HCT116 (cell line): ENCODE results near the gene INSYN2A. TPM values are rescaled to one million over a fixed set of nuclear protein-coding genes. Genes with fewer than 3 reads are reported as not detected.

ENCODE experiments used
- ATAC-seq: fragments of 200-7000 bp; cut with Tn5 transposase; 2 replicates; pipeline ENCODE4 v1.9.1; 2020; ENCODE audit warnings: mild to moderate bottlenecking, moderate library complexity
- BruUV-seq: library from RNA; stranded (reverse); fragments of 400-500 nt; replicated peaks from 2 replicates; lab custom pipeline; 2021; lab: Mats Ljungman, UMichigan
- CTCF ChIA-PET: fragments of 300-600 bp; sonication (Branson Sonifier 250); formaldehyde crosslinking; loops from one replicate; lab custom pipeline; 2021; ENCODE audit warnings: antibody characterized with exemption; lab: Charles Lee
- POLR2A ChIA-PET: fragments of 300-600, 350-600 bp; sonication (Branson Sonifier 250); formaldehyde crosslinking; loops from one replicate; lab custom pipeline; 2021; ENCODE audit warnings: antibody characterized with exemption; lab: Charles Lee
- RAD21 ChIA-PET, 2 experiments: fragments of 300-600 bp; sonication (Branson Sonifier 250); formaldehyde crosslinking; loops; one replicate each; lab custom pipeline; 2023; ENCODE audit warnings: low total read pairs in 2 of 2; ENCODE audit not compliant: uncharacterized antibody in 2 of 2, unreplicated experiment in 2 of 2, low non-redundant PET in 1 of 2; lab: Charles Lee
- DNase-seq: peaks from one replicate; pipeline ENCODE4 v3.0.0-alpha.2; 2010; ENCODE audit warnings: low read depth, low spot score
- H2AFZ ChIP-seq: fragments of 200-600 bp; shearing (Covaris generic), sonication (generic); 2 replicates; pipeline ENCODE4 v1.6.1; 2017; ENCODE audit warnings: low read depth, mixed run types, mixed read lengths, antibody characterized with exemption, low read length; ENCODE audit not compliant: poor library complexity, severe bottlenecking
- H3K27ac ChIP-seq: 2 replicates; pipeline ENCODE4 v1.5.1; 2012; ENCODE audit warnings: low read depth, low read length
- H3K27me3 ChIP-seq: fragments of 200-600 bp; sonication (generic); 2 replicates; pipeline ENCODE4 v1.6.1; 2016; ENCODE audit warnings: mixed run types, low read length, mixed read lengths; ENCODE audit not compliant: insufficient read depth
- H3K36me3 ChIP-seq, 2 experiments: fragments of 200-500 bp in 1 of 2; fragments of 200-600 bp in 1 of 2; sonication (Bioruptor generic) in 1 of 2; sonication (generic) in 1 of 2; 2 replicates each; pipeline versions ENCODE4 v1.5.1 to v1.6.1; 2014 to 2016; ENCODE audit warnings: low read length in 2 of 2, inconsistent platforms in 1 of 2, mixed read lengths in 1 of 2, mixed run types in 1 of 2; ENCODE audit not compliant: insufficient read depth in 2 of 2, control insufficient read depth in 1 of 2
- H3K4me1 ChIP-seq, 2 experiments: fragments of 200-600 bp in 1 of 2; sonication (generic) in 1 of 2; 2 replicates each; pipeline versions ENCODE4 v1.5.1 to v1.6.1; 2012 to 2017; ENCODE audit warnings: low read length in 2 of 2, inconsistent platforms in 1 of 2, mild to moderate bottlenecking in 1 of 2, mixed read lengths in 1 of 2, mixed run types in 1 of 2, moderate library complexity in 1 of 2; ENCODE audit not compliant: insufficient read depth in 2 of 2, control insufficient read depth in 1 of 2
- H3K4me2 ChIP-seq: fragments of 200-600 bp; sonication (generic); 2 replicates; pipeline ENCODE4 v1.6.1; 2017; ENCODE audit warnings: mixed run types, low read length, mixed read lengths
- H3K4me3 ChIP-seq, 2 experiments: fragments of 200-600 bp in 1 of 2; sonication (generic) in 1 of 2; replicated peaks in 1 of 2; 2 replicates each; pipeline ENCODE4 v1.5.1; 2011 to 2016; ENCODE audit warnings: low read length in 2 of 2, control low read depth in 1 of 2, low read depth in 1 of 2, mild to moderate bottlenecking in 1 of 2, mixed read lengths in 1 of 2, mixed run types in 1 of 2
- H3K79me2 ChIP-seq: fragments of 200-600 bp; sonication (generic); 2 replicates; pipeline ENCODE4 v1.6.1; 2017; ENCODE audit warnings: mild to moderate bottlenecking, mixed run types, low read length, moderate library complexity, mixed read lengths; ENCODE audit not compliant: insufficient read depth
- H3K9ac ChIP-seq: fragments of 200-600 bp; sonication (generic); 2 replicates; pipeline ENCODE4 v1.6.1; 2016; ENCODE audit warnings: low read length, mixed read lengths
- H3K9me2 ChIP-seq: fragments of 200-600 bp; sonication (generic), shearing (Covaris generic); 2 replicates; pipeline ENCODE4 v1.6.1; 2017; ENCODE audit warnings: mixed run types, mild to moderate bottlenecking, moderate library complexity; ENCODE audit not compliant: insufficient read depth
- H3K9me3 ChIP-seq, 2 experiments: fragments of 200-500 bp in 1 of 2; fragments of 200-600 bp in 1 of 2; sonication (Bioruptor generic) in 1 of 2; sonication (generic) in 1 of 2; 2 replicates each; pipeline ENCODE4 v1.6.1; 2014 to 2017; ENCODE audit warnings: low read length in 2 of 2, mixed read lengths in 2 of 2, inconsistent platforms in 1 of 2, low read depth in 1 of 2, mild to moderate bottlenecking in 1 of 2, mixed run types in 1 of 2, moderate library complexity in 1 of 2; ENCODE audit not compliant: control insufficient read depth in 1 of 2, insufficient read depth in 1 of 2
- H4K20me1 ChIP-seq: fragments of 200-600 bp; sonication (generic), shearing (Covaris generic); 2 replicates; pipeline ENCODE4 v1.6.1; 2017; ENCODE audit warnings: mixed run types, mild to moderate bottlenecking, moderate library complexity; ENCODE audit not compliant: insufficient read depth
- ELF1 ChIP-seq: IDR thresholded peaks from 2 replicates; pipeline ENCODE4 v1.6.1; 2012; ENCODE audit warnings: low read depth, borderline replicate concordance
- FOSL1 ChIP-seq: IDR thresholded peaks from 2 replicates; pipeline ENCODE4 v1.6.1; 2012; ENCODE audit warnings: low read depth
- POLR2A ChIP-seq: IDR thresholded peaks from 2 replicates; pipeline ENCODE4 v1.7.0; 2011; ENCODE audit warnings: borderline replicate concordance; ENCODE audit not compliant: insufficient read depth, insufficient read length; ENCODE audit errors: extremely low read depth
- POLR2AphosphoS5 ChIP-seq: IDR thresholded peaks from 2 replicates; pipeline ENCODE4 v1.6.1; 2011; ENCODE audit warnings: mild to moderate bottlenecking, low read depth, low read length, moderate library complexity
- RAD21 ChIP-seq: IDR thresholded peaks from 2 replicates; pipeline ENCODE4 v1.6.1; 2012; ENCODE audit warnings: low read depth, mild to moderate bottlenecking
- SIN3A ChIP-seq: IDR thresholded peaks from 2 replicates; pipeline ENCODE4 v1.6.1; 2012; ENCODE audit warnings: low read depth
- SP1 ChIP-seq: IDR thresholded peaks from 2 replicates; pipeline ENCODE4 v1.6.1; 2012; ENCODE audit warnings: low read depth
- TCF7L2 ChIP-seq: IDR thresholded peaks from 2 replicates; pipeline ENCODE4 v1.7.0; 2011; ENCODE audit warnings: borderline replicate concordance, inconsistent platforms; ENCODE audit not compliant: insufficient read depth, insufficient read length; ENCODE audit errors: extremely low read depth
- intact Hi-C: fragments of 100-400 bp; cut with micrococcal nuclease; formaldehyde crosslinking; loops from 2 replicates; pipeline ENCODE4 v1.10.0; 2022
- total RNA-seq: library from RNA; stranded (reverse); gene quantifications from one replicate; pipeline ENCODE4 v1.2.1, GENCODE V29; 2021; ENCODE audit not compliant: unreplicated experiment
- TF ChIP-seq, protein P1 (sequence below), 3 experiments: fragments of 200-600 bp in 1 of 3; sonication (generic) in 1 of 3; IDR thresholded peaks in 2 of 3; conservative IDR thresholded peaks in 1 of 3; 2 replicates each; pipeline ENCODE4 v1.5.1; 2012 to 2017; ENCODE audit warnings: low read depth in 2 of 3, low read length in 2 of 3, antibody characterized with exemption in 1 of 3, borderline replicate concordance in 1 of 3, control low read depth in 1 of 3, mild to moderate bottlenecking in 1 of 3, mixed read lengths in 1 of 3, mixed run types in 1 of 3, moderate library complexity in 1 of 3; ENCODE audit not compliant: insufficient read depth in 1 of 3
- TF ChIP-seq, protein P2 (sequence below): IDR thresholded peaks from 2 replicates; pipeline ENCODE4 v1.6.1; 2012
- TF ChIP-seq, protein P3 (sequence below): IDR thresholded peaks from 2 replicates; pipeline ENCODE4 v1.6.1; 2012; ENCODE audit warnings: low read depth

The INSYN2A gene
- total RNA-seq, 1 experiment from 2014 or later, result not detected

DNA sequence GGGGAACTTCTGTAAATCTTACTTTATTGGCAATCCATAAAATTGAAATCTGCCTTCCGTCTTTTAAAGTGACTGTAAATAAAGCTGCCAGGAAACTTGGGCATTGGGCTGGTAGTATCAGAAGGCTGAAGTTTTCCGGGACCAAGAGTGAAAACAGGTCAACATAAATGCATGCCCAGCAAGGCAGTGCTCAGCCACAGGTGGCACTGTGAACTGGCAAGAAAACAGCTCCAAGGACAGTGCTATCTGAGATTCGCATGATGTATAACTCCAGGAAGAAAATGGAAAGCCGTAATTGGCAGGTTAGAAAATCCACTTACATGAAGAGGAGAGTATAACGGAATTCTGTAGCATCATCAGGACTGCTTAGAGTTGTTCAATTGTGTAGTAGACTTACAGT is 1.9 kb upstream of the INSYN2A start:
- BruUV-seq, result no TSS peak
- Histone ChIP-seq H2AFZ (no peak overlapping the region), H3K9me2 (no peaks in the 10 kb centered on the region), H3K4me2 (no peak overlapping the region), H4K20me1 (no peaks in the 10 kb centered on the region), H3K4me3 (no peak overlapping the region), H3K9me3 (no peaks in the 10 kb centered on the region), H3K79me2 (no peaks in the 10 kb centered on the region), H3K4me1 (no peaks in the 10 kb centered on the region), H3K27me3 (no peaks in the 10 kb centered on the region), H3K36me3 (no peaks in the 10 kb centered on the region), H3K27ac (no peak overlapping the region), H3K9ac (no peak overlapping the region)
- ATAC-seq (peak; percentile 61), DNase-seq (no peak)
- TF ChIP-seq, protein P1, sequence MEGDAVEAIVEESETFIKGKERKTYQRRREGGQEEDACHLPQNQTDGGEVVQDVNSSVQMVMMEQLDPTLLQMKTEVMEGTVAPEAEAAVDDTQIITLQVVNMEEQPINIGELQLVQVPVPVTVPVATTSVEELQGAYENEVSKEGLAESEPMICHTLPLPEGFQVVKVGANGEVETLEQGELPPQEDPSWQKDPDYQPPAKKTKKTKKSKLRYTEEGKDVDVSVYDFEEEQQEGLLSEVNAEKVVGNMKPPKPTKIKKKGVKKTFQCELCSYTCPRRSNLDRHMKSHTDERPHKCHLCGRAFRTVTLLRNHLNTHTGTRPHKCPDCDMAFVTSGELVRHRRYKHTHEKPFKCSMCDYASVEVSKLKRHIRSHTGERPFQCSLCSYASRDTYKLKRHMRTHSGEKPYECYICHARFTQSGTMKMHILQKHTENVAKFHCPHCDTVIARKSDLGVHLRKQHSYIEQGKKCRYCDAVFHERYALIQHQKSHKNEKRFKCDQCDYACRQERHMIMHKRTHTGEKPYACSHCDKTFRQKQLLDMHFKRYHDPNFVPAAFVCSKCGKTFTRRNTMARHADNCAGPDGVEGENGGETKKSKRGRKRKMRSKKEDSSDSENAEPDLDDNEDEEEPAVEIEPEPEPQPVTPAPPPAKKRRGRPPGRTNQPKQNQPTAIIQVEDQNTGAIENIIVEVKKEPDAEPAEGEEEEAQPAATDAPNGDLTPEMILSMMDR (IDR thresholded peaks at IDR 0.05 in 2 of 3, conservative IDR thresholded peaks at IDR 0.05 in 1 of 3; ENCODE audit: borderline replicate concordance in 1 of 3, insufficient read depth in 1 of 3, low read depth in 2 of 3, low read length in 2 of 3), result peak in 2 of 3 experiments; percentile 35 to 37; a peak in 3 of 6 replicates
- TF ChIP-seq RAD21, result peak; percentile 31; the same call in 1 of the 2 replicates
- TF ChIP-seq POLR2A, result no peak
- POLR2A ChIA-PET, result no interaction called here
- RAD21 ChIA-PET, result no interaction called here
- CTCF ChIA-PET, result interaction anchor here (0.9 kb wide), 1 partner anchor 45 kb away, joined by 3 read pairs; no protein-coding TSS in a partner anchor
- intact Hi-C loops, result no loop called here

DNA sequence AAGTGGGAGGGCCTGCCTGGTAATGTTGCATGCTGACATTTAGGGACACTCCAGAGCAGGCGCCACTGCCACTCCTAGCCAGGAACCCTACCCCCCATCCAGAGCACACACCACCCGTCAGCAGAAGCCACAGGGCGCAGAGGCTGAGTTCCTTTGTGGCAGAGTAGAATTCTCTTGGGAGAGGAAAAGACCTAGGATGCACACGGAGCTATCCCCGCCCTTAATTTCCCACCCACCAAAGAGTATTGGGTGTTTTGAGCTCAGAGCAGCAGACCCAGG is 702 bp upstream of the INSYN2A start:
- BruUV-seq, result no TSS peak
- Histone ChIP-seq H3K4me2 (no peak overlapping the region), H3K36me3 (no peaks in the 10 kb centered on the region), H3K9ac (no peak overlapping the region), H3K79me2 (no peaks in the 10 kb centered on the region), H2AFZ (no peak overlapping the region), H3K9me2 (no peaks in the 10 kb centered on the region), H3K4me1 (no peaks in the 10 kb centered on the region), H4K20me1 (no peaks in the 10 kb centered on the region), H3K4me3 (no peak overlapping the region), H3K27ac (no peak overlapping the region), H3K27me3 (no peaks in the 10 kb centered on the region), H3K9me3 (no peaks in the 10 kb centered on the region)
- ATAC-seq, result no peak
- CTCF ChIA-PET, result no interaction called here
- POLR2A ChIA-PET, result no interaction called here
- no peak for DNase-seq
- intact Hi-C loops, result no loop called here
- RAD21 ChIA-PET, result no interaction called here
- TF ChIP-seq, protein P1 (IDR thresholded peaks at IDR 0.05 in 2 of 3, conservative IDR thresholded peaks at IDR 0.05 in 1 of 3; ENCODE audit: borderline replicate concordance in 1 of 3, insufficient read depth in 1 of 3, low read depth in 2 of 3, low read length in 2 of 3), result no peak
- TF ChIP-seq TCF7L2, result no peak
- TF ChIP-seq POLR2AphosphoS5, result no peak
- TF ChIP-seq ELF1, result no peak
- no peak for TF ChIP-seq FOSL1
- TF ChIP-seq, protein P2, sequence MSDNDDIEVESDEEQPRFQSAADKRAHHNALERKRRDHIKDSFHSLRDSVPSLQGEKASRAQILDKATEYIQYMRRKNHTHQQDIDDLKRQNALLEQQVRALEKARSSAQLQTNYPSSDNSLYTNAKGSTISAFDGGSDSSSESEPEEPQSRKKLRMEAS, result no peak
- TF ChIP-seq SIN3A, result no peak
- no peak for TF ChIP-seq SP1
- TF ChIP-seq, protein P3, sequence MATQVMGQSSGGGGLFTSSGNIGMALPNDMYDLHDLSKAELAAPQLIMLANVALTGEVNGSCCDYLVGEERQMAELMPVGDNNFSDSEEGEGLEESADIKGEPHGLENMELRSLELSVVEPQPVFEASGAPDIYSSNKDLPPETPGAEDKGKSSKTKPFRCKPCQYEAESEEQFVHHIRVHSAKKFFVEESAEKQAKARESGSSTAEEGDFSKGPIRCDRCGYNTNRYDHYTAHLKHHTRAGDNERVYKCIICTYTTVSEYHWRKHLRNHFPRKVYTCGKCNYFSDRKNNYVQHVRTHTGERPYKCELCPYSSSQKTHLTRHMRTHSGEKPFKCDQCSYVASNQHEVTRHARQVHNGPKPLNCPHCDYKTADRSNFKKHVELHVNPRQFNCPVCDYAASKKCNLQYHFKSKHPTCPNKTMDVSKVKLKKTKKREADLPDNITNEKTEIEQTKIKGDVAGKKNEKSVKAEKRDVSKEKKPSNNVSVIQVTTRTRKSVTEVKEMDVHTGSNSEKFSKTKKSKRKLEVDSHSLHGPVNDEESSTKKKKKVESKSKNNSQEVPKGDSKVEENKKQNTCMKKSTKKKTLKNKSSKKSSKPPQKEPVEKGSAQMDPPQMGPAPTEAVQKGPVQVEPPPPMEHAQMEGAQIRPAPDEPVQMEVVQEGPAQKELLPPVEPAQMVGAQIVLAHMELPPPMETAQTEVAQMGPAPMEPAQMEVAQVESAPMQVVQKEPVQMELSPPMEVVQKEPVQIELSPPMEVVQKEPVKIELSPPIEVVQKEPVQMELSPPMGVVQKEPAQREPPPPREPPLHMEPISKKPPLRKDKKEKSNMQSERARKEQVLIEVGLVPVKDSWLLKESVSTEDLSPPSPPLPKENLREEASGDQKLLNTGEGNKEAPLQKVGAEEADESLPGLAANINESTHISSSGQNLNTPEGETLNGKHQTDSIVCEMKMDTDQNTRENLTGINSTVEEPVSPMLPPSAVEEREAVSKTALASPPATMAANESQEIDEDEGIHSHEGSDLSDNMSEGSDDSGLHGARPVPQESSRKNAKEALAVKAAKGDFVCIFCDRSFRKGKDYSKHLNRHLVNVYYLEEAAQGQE, result no peak
- TF ChIP-seq POLR2A, result no peak
